ENCODE results near the gene NUDT1.

The NUDT1 gene

GRCh38 chr7:2196381-2197378, 45.3 kb upstream of the NUDT1 start:
- no peak for TF ChIP-seq CREB1 (IDR thresholded peaks at IDR 0.05; ENCODE audit: low read depth)
- TF ChIP-seq MAX (IDR thresholded peaks at IDR 0.05): no peak

- TF ChIP-seq EP300 (IDR thresholded peaks at IDR 0.05; ENCODE audit: borderline replicate concordance): no peak
These were observed 44.4 kb upstream of the NUDT1 start for GRCh38 chr7:2197436-2198155.

- TF ChIP-seq REST (IDR thresholded peaks at IDR 0.05; ENCODE audit: low read depth) (no peak), RAD21 (IDR thresholded peaks at IDR 0.05; ENCODE audit: low read depth) (no peak), NFIC (IDR thresholded peaks at IDR 0.05) (no peak), TCF12 (IDR thresholded peaks at IDR 0.05; ENCODE audit: low read depth) (no peak), EP300 (IDR thresholded peaks at IDR 0.05; ENCODE audit: borderline replicate concordance) (no peak), ZBTB7A (IDR thresholded peaks at IDR 0.05; ENCODE audit: low read depth) (no peak), TAF1 (IDR thresholded peaks at IDR 0.05; ENCODE audit: low read depth) (no peak), CEBPB (IDR thresholded peaks at IDR 0.05) (no peak), MAX (IDR thresholded peaks at IDR 0.05) (no peak), EGR1 (IDR thresholded peaks at IDR 0.05) (no peak), TEAD4 (IDR thresholded peaks at IDR 0.05) (no peak), YY1 (IDR thresholded peaks at IDR 0.05; ENCODE audit: low read depth) (no peak), USF1 (IDR thresholded peaks at IDR 0.05) (no peak), FOXM1 (IDR thresholded peaks at IDR 0.05; ENCODE audit: borderline replicate concordance, low read depth) (no peak), CREB1 (IDR thresholded peaks at IDR 0.05; ENCODE audit: low read depth) (no peak)
These were observed 43.8 kb upstream of the NUDT1 start for GRCh38 chr7:2198206-2198605.

- TF ChIP-seq TAF1 (IDR thresholded peaks at IDR 0.05; ENCODE audit: low read depth) (no peak), CEBPB (IDR thresholded peaks at IDR 0.05) (no peak), MAX (IDR thresholded peaks at IDR 0.05) (no peak), EP300 (IDR thresholded peaks at IDR 0.05; ENCODE audit: borderline replicate concordance) (no peak), CREB1 (IDR thresholded peaks at IDR 0.05; ENCODE audit: low read depth) (no peak), FOXM1 (IDR thresholded peaks at IDR 0.05; ENCODE audit: borderline replicate concordance, low read depth) (no peak), NFIC (IDR thresholded peaks at IDR 0.05) (no peak), EGR1 (IDR thresholded peaks at IDR 0.05) (no peak)
These were observed 43.3 kb upstream of the NUDT1 start for GRCh38 chr7:2198760-2199159.

- TF ChIP-seq NFIC (IDR thresholded peaks at IDR 0.05): no peak
- TF ChIP-seq CREB1 (IDR thresholded peaks at IDR 0.05; ENCODE audit: low read depth): no peak
- no peak for TF ChIP-seq CEBPB (IDR thresholded peaks at IDR 0.05)
- no peak for TF ChIP-seq TAF1 (IDR thresholded peaks at IDR 0.05; ENCODE audit: low read depth)
- TF ChIP-seq FOXM1 (IDR thresholded peaks at IDR 0.05; ENCODE audit: borderline replicate concordance, low read depth): no peak
- no peak for TF ChIP-seq TEAD4 (IDR thresholded peaks at IDR 0.05)
- TF ChIP-seq EGR1 (IDR thresholded peaks at IDR 0.05): no peak
- TF ChIP-seq REST (IDR thresholded peaks at IDR 0.05; ENCODE audit: low read depth): no peak
- no peak for TF ChIP-seq YY1 (IDR thresholded peaks at IDR 0.05; ENCODE audit: low read depth)
- TF ChIP-seq ZBTB7A (IDR thresholded peaks at IDR 0.05; ENCODE audit: low read depth): no peak
- no peak for TF ChIP-seq USF1 (IDR thresholded peaks at IDR 0.05)
These were observed 42.5 kb upstream of the NUDT1 start for GRCh38 chr7:2199528-2199927.

Data from Ishikawa (cell line).